Stomach (tissue), 4 donors: ENCODE measurements around the gene COL21A1.

ENCODE experiments used
- POLR2A ChIP-seq, 4 donors: fragments of 450-650 bp; IDR thresholded peaks; one replicate each; pipeline ENCODE4 v1.6.1; 2016; ENCODE audit warnings: antibody characterized with exemption in 4 of 4, control low read depth in 2 of 4, mild to moderate bottlenecking in 1 of 4, moderate library complexity in 1 of 4
- POLR2AphosphoS5 ChIP-seq, 3 donors: sonication (generic); formaldehyde crosslinking; IDR thresholded peaks; one replicate each; pipeline ENCODE4 v1.6.1; 2016; ENCODE audit warnings: antibody characterized with exemption in 3 of 3
- TF ChIP-seq, protein P1 (sequence below), 7 experiments: fragments of 450-650 bp in 4 of 7; fragments of 200-600 bp in 3 of 7; sonication (generic) in 3 of 7; IDR thresholded peaks; one replicate each; pipeline ENCODE4 v1.5.1; 2016 to 2019; ENCODE audit warnings: antibody characterized with exemption in 7 of 7, control low read depth in 2 of 7, mild to moderate bottlenecking in 1 of 7

DNA sequence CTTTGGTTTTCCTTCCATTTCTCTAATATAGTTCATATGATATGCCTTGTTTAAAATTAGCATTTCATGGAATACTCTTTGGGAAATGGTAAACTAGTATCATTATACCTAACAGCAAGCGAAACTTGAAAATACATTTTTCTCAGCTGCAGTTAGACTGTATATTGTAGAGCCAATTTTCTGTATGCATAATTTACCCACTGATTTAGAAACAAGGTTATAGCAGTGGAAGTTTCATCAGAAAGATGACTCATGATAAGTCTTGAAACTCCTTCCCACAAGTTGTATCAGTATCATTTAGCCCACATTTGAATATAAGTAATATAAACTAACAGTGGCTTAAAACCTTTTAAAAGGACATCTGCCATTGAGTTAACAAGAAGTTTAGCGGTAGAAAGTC, 207.2 kb downstream of the COL21A1 start:
- TF ChIP-seq, protein P1, sequence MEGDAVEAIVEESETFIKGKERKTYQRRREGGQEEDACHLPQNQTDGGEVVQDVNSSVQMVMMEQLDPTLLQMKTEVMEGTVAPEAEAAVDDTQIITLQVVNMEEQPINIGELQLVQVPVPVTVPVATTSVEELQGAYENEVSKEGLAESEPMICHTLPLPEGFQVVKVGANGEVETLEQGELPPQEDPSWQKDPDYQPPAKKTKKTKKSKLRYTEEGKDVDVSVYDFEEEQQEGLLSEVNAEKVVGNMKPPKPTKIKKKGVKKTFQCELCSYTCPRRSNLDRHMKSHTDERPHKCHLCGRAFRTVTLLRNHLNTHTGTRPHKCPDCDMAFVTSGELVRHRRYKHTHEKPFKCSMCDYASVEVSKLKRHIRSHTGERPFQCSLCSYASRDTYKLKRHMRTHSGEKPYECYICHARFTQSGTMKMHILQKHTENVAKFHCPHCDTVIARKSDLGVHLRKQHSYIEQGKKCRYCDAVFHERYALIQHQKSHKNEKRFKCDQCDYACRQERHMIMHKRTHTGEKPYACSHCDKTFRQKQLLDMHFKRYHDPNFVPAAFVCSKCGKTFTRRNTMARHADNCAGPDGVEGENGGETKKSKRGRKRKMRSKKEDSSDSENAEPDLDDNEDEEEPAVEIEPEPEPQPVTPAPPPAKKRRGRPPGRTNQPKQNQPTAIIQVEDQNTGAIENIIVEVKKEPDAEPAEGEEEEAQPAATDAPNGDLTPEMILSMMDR (IDR thresholded peaks at IDR 0.05), result no peak
- no peak for TF ChIP-seq POLR2AphosphoS5 (IDR thresholded peaks at IDR 0.05)
- no peak for TF ChIP-seq POLR2A (IDR thresholded peaks at IDR 0.05)
